ENCODE results near the gene GDF2. TPM values are rescaled to one million over a fixed set of nuclear protein-coding genes. Genes with fewer than 3 reads are reported as not detected.

GDF2 gene
- total RNA-seq, 4 donors from 2014 or later, result not detected

DNA sequence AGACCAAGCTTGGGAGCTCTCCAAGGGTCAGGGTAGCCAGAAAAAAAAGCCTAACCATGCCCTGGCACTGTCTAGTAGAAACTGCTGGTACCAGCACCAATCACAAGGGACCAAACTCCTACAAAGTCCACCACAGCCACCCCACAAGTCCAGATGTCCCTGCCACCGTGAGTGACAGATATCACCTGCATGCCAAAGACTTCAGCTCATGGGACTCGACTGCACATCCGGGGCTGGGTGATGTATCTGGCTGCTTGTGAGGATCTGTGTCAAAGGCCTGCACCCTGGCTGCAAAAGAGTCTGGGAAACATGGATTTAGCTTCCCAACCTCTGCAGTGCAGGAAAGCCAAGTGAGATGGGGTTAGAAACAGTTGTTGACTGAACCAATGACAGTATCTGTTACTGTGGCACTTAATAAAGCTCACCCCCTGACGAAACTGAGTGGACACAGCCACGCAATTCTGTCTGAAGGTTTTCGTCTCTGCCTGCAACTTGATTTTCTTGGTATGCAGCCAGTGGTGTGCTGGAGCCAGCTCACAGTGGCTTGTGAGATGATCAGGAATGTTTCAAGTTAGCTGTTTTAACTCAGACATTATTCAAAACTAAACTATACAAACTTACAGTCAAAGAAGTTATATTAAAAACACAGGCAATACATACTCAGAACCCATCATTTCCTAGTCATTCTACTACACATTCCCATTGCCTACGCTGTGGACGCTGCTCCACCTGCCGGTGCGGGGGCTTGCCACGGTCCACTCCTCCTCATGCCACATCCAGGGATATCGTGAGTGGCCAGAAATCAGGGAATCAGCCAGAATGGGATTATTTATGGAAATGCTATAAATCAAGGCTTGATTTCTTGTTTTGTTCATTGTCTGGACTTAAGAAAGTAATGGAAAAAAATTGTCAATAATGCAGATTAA is 52.6 kb downstream of the GDF2 start:
- Histone ChIP-seq H3K27me3 (no peaks in the 10 kb centered on the region), H3K27ac (no peak overlapping the region), H3K36me3 (no peaks in the 10 kb centered on the region), H3K9me3 (no peaks in the 10 kb centered on the region), H3K4me3 (no peak overlapping the region), H3K4me1 (peaks cover 0 to 17% (median 0%) of the 10 kb centered on the region in 4 donors)
- TF ChIP-seq EP300 (IDR thresholded peaks at IDR 0.05), result no peak
- no peak for TF ChIP-seq POLR2A (IDR thresholded peaks at IDR 0.05)
- TF ChIP-seq, protein P1, sequence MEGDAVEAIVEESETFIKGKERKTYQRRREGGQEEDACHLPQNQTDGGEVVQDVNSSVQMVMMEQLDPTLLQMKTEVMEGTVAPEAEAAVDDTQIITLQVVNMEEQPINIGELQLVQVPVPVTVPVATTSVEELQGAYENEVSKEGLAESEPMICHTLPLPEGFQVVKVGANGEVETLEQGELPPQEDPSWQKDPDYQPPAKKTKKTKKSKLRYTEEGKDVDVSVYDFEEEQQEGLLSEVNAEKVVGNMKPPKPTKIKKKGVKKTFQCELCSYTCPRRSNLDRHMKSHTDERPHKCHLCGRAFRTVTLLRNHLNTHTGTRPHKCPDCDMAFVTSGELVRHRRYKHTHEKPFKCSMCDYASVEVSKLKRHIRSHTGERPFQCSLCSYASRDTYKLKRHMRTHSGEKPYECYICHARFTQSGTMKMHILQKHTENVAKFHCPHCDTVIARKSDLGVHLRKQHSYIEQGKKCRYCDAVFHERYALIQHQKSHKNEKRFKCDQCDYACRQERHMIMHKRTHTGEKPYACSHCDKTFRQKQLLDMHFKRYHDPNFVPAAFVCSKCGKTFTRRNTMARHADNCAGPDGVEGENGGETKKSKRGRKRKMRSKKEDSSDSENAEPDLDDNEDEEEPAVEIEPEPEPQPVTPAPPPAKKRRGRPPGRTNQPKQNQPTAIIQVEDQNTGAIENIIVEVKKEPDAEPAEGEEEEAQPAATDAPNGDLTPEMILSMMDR (IDR thresholded peaks at IDR 0.05), result no peak
- WGBS, 2 donors, result 59 to 60% methylated on average over 12 of the region's 12 CpGs
- peak in 1 of 2 donors; percentile 32 for DNase-seq (ENCODE audit: low spot score in 2 of 2)

DNA sequence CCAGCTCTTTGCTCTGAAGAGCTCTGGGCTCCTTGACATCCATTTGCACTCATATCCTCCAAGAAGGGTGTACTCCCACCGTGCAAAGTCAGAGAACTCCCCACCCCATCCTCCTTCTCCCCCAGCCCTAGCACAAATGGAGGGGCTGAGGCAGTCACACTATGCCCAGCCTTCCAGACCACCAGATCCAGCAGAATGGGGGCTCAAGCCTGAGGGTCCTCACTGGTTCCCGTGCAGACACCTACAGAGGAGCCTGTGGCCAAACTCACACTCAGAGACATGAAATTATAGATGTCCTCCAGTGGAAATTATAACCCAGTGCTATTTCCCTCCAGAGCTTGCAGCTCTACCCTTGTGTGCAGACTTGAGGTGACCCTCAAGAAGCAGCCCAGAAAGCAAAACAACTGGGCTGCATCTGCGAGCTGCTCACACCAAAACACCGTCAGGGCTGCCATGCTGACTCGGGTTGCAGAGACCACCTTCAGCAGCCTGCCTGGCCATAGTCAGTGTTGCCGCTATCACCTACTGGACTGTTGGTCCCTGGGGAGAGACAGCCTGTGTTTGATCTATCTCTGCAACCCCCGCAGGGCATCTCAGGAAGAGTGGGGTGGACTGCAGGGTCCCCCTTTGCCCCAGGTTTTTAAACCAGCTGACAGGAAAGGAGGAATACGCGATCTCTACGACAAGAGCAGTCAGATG is 54.4 kb downstream of the GDF2 start:
- DNase-seq (ENCODE audit: low spot score in 2 of 2), result no peak
- TF ChIP-seq EP300 (IDR thresholded peaks at IDR 0.05) (no peak), POLR2A (IDR thresholded peaks at IDR 0.05) (no peak)
- TF ChIP-seq, protein P1 (IDR thresholded peaks at IDR 0.05), result no peak
- Histone ChIP-seq H3K27me3 (no peaks in the 10 kb centered on the region), H3K27ac (no peak overlapping the region), H3K36me3 (no peaks in the 10 kb centered on the region), H3K4me1 (peaks cover 0 to 17% (median 0%) of the 10 kb centered on the region in 4 donors), H3K4me3 (no peak overlapping the region), H3K9me3 (no peaks in the 10 kb centered on the region)
- 86 to 89% methylated on average over 9 to 10 of the region's 10 CpGs for WGBS, 2 donors

Other genes with a start within 250 kb of the GDF2 start
- gene GDF10, start 22.3 kb upstream of the GDF2 start, total RNA-seq, result 10 to 100 TPM; 10.2 to 48.2 (median 22.9) TPM
- not detected for gene RBP3, start 25.9 kb downstream of the GDF2 start, total RNA-seq
- 1 to 10 TPM in 2 of 4 donors, under 1 TPM in 1, not detected in 1; 0.59 to 1.1 (median 1.0) TPM for gene ZNF488, start 61.8 kb downstream of the GDF2 start, total RNA-seq
- 1 to 10 TPM in 3 of 4 donors, under 1 TPM in 1; 0.30 to 9.8 (median 4.2) TPM for gene ANXA8, start 161.7 kb downstream of the GDF2 start, total RNA-seq
- gene FAM25G, start 169.2 kb downstream of the GDF2 start, total RNA-seq, result not detected
- 10 to 100 TPM in 3 of 4 donors, 1 to 10 TPM in 1; 3.3 to 26.7 (median 11.9) TPM for gene AGAP9, start 201.2 kb downstream of the GDF2 start, total RNA-seq

Measured in tibial nerve (tissue), 4 donors.